HG03045 (cell line): ENCODE data around the gene NIBAN1.
A peak's percentile ranks its signal among the peaks of the same experiment; 100 is the strongest.

Experiments used
- ATAC-seq: cut with Tn5 transposase; IDR thresholded peaks from one replicate; pipeline ENCODE4 v1.9.1; 2021; ENCODE audit warnings: mild to moderate bottlenecking, moderate library complexity; ENCODE audit not compliant: unreplicated experiment

The NIBAN1 gene

DNA sequence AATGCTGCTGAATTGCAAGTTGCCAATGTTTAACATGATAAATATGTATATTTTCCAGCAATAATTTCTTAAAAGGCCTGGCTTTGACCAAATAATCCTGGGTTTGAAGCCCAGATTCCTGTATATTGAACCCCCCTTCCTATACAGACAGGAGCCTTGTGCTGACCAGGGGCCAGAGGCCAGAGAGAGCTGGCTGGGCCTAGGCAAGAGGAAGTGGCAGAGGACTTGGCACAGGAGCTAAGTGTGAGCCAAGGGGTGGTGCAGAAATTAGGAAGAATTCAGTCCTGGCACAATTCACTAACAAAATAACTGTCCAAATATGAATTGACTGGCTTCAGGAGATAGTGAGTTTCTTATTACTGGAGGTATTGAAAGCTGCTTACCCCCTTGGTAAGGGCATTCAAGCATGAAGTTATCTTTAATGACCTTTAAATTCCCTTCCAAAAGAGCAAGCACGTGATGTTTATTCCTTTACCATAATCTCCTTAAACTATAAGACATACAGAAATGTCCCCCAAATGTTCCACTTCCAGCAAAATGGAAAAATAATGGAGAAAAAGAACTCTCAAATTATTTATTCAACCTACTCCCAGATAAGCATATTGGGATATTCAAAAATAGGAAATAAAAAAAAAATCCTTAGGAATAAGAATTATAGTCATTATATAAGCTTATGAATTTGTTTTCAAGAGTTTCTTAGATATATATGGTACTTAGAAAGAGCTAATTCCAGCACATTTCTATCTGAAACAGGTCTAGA lies 26.6 kb downstream of the NIBAN1 start:
- no peak for ATAC-seq

DNA sequence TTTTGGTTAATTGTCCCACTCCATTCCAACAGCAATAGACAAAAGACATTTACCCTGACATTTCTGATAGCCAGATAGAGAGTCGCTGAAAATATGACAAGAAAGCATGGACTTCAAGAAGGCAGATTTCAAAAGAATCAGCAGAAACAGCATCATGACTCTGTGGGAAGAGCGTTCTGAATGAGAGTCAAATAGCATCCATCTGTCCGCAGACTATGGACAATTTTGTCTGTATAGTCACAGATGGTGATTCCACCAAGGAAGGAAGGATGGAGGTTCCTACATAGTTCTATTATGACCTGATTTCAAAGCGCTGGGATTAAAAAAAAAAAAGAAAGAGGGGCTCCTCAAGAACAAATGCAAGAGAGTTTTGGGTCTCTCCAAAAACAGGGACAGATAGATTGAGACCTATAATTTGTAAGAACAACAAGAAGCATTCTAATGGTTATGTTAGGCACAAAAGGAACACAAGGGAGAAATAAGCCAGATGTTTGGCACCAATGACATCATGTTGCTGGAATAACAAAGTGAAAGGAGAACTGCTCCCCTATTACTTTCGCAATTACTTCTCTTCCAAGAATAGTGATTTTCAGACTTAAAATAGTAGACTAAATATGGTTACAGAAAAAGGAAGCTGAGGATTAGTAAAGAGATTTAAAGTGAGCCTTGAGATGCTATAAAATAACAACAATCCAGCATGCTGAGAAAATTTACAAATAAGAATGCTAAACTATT lies 28.5 kb downstream of the NIBAN1 start:
- ATAC-seq: peak; percentile 48

DNA sequence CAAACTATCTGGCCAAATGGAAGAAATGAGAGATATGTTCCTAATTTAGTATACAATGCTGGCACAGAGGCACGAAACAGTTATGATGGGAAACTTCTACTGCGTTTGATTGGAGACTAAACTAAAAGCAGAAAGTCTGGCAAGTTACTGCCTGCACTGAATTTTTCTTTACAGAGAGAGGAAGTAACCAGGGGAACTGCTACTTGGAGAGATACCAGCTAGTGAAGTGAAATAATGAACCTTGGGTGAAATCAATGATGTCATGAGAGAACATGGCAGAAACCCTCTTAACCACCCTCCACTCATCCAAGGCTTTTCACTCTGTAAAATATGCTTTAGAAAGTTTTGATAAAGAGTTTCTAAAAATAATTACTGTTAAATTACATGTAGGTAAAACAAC lies 29.3 kb downstream of the NIBAN1 start:
- ATAC-seq: no peak

DNA sequence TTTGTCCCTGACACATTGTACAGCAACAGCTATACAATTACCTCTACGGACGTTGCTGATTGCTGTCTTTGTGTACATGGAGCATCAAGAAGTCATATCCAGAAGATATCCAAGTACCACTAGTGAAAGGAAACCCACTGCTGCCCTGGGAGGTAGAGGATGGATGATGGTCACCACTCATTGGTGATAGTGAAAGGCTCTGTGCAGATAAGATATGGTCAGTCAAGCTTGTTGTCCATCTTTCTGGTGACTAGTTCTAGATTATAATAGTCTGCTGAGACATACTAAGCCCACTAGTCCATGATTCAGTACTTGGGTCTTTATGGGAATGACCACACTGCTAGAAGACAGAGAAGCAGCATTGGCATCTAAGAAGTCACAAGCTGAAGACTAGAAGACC lies 30.3 kb downstream of the NIBAN1 start:
- no peak for ATAC-seq

DNA sequence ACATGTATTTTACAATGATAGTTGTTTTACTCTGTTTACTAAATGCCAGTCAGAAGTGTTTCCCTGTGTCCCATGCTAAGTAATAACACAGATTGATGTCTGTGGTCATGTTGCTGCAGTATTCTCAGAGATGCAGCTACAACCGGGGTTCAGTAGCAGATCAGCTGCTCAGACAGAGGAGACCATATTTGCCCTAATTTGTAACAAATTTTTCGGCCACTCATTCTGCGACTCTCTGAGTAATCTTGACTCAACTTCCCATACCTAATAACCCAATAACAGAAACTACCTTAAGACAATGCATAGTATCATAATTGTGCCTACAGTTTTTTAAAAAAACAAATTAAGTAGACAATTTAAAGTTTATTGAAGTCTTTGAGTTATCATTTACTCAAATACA lies 32.6 kb downstream of the NIBAN1 start:
- ATAC-seq: peak; percentile 61

DNA sequence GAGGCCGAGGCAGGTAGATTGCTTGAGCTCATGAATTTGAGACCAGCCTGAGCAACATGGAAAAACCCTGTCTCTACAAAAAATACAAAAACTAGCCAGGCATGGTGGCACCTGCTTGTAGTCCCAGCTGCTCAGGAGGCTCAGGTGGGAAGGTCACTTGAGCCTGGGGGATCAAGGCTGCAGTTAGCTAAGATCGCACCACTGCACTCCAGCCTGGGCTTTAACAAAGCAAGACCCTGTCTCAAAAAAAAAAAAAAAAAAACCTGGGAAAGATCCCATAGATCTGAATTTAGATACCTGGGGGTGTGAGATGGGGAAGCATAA lies 32.9 kb downstream of the NIBAN1 start:
- ATAC-seq: no peak

DNA sequence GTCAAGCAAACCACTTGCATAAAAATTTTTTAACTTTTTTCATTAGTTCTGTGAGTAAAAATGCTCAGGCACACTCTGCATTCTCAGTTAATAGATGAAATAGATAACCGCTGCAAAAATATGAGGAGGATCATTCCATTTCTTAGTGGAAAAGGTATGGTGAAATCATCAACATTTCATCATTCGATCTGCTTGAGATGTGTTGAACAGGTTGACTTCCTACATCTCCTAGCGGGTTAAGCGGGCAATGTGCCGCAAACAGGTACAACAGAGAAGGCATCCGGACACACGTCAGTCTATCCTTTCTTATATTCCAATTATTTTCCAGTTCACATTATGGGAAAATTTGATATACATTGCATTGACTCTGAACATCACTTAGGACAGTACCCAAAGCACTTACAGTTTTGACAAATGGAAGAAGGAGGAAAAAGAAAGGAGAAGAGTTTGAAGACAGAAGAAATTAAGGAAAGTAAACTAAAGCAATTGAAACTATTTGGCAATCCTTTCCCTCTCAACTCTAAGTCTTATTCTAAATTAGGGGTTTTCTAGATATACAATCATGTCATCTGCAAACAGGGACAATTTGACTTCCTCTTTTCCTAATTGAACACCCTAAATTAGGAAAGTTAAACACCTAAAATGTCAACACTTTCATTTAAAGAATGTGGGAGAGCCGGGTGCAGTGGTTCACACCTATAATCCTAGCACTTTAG lies 33.5 kb downstream of the NIBAN1 start:
- ATAC-seq: no peak

DNA sequence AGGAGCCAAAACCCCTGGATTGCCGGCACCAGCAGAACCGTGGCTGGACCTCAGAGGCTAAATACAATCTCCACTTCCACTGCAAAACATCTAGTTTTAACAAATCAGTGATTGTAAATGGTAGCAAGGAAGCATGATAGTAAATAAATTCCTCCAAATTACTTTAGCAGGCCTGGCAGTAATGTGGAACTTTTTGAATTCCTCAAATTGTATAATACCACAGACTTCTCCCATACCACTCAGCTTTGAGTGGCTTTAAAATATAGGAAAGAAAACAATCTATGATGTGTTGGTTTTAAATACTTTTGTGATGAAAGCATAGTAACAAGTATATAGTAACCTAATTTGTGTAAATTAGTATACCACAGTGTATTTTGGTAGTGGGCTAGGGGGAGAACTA lies 34.1 kb downstream of the NIBAN1 start:
- ATAC-seq: no peak

DNA sequence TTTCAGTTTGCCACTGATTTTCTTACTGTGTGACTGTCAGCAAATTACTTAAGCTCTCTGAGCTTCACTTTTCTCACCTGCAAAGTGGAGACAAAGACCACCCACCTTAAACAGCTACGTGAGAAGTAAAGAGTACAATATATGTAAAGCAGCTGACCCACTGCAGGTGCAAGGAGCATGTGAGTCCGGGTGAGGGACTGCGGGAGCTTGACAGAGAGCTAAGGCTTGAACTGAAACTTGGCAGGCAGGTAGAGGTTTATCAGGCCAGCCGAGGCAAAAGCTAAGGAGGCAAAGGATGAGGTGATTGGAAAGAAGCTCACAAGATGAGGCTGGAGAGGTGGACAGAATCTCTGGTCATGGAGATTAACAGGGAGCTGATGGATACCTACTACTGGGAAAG lies 36.6 kb downstream of the NIBAN1 start:
- ATAC-seq: no peak

DNA sequence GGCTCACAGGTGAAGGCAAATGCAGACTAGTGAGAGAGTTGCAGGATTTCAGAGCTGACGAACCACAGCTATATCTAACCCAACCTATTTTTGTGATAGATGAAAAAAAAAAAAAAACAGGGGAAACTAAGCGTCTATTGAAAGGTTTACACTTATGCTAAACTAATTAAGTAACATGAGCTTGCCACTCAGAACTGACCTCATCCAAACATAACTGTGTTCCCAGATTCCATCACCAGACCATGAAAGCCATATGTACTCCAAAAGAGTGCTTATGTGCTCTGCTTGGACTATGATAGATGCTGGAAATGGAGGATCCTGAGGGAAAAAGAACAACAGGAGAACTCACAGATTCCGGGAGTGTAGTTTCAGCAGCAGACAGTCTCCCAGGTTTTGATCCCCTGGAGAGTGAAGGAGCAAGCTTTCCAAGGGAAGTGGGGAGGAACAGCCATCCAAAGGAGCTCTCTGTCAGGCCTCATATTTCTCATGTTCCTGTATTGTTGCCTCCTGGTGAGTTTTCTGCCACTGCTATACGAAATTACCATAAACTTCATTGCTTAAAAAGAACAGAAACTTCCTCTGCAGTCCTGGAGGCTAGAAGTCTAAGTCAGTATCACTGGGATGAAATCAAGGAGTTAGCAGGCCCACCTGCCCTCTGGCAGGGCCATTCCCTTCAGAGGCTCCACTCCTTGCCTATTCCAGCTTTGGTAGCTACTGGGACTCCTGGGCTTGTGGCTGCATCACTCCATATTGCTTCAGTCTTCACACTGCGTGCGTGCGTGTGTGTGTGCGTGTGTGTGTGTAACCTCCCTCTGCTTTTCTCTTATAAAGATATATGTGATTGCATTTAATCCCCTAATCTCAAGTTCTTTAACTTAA lies 38.1 kb downstream of the NIBAN1 start:
- no peak for ATAC-seq

DNA sequence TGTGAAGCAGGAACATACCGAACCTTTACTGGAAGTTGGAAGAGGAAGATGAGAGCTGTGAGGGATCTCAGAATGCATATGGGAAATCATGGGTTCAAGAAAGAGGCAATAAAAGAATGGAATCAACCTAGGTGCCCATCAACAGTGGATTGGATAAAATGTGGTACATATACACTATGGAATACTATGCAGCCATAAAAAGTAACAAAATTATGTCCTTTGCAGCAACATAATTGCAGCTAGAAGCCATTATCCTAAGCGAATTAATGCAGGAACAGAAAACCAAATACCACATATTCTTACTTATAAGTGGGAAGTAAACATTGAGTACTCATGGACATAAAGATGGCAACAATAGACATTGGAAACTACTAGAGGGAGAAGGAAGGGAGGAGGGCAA lies 40.4 kb downstream of the NIBAN1 start:
- no peak for ATAC-seq

DNA sequence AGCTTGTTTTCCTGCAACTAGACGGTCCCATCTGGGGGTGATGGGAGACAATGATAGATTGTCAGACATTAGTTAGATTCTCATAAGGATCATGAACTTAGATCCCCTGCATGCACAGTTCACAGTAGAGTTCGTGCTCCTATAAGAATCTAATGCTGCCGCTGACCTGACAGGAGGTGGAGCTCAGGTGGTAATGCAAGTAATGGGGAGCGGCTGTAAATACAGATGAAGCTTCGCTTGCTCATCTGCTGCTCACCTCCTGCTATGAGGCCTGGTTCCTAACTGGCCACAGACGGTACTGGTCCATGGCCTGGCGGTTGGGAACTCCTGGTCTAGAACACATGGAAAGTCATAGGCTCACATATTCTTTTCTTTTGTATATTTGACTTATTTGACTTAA lies 42.0 kb downstream of the NIBAN1 start:
- ATAC-seq: no peak

DNA sequence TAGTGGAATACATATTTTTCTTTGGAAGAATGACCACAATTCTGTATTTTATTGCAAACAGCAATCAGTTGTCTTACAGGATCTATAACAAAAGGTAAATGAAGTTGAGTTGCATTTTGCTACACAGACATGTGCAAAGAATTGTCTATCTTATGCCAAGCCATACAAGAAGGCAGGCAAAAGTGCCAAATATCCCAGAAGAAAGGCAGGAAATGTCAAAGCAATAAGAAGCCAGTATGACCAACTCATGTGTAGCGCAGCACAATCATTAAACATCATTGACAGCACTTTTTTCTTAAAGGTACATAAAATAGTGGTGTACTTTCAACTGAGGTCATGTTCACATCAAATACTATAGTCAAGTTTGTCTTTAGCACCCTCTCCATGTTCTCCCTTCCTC lies 42.7 kb downstream of the NIBAN1 start:
- no peak for ATAC-seq

DNA sequence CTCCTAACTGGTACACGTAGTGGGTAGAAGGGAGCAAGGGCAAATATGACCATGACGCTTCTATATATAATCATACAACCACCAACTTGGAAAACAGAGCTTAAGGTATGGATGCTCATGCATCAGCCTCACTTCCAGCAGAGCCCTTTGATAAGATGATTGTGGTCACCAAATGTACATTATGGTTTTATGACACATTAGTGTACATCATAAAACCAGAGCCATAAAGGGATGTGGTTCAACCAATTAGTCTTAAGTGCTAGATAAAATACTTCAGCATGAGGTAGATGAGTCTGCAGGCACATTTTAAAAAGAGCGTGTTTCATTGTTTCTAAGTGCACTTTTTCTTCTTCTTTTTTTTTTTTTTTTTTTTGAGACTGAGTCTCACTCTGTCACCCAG lies 43.7 kb downstream of the NIBAN1 start:
- ATAC-seq: no peak

DNA sequence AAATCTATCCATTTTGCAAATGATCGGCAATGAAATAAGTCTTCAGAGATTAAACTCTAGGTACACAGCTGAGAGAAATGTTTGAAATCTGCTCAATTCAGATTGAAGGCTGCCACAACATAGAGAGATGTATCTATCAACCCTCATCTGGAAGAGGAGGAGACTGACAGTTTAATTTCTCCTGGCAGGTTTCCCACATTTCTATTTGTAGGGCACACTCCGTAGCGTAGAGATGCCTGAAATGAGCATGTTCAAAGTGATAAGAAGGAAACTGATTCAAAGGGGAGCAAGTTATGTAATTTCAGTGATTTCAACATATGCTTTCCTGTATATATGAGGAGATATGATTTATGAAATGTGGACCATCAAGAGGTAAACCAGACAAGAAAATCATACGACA lies 44.1 kb downstream of the NIBAN1 start:
- ATAC-seq: no peak

DNA sequence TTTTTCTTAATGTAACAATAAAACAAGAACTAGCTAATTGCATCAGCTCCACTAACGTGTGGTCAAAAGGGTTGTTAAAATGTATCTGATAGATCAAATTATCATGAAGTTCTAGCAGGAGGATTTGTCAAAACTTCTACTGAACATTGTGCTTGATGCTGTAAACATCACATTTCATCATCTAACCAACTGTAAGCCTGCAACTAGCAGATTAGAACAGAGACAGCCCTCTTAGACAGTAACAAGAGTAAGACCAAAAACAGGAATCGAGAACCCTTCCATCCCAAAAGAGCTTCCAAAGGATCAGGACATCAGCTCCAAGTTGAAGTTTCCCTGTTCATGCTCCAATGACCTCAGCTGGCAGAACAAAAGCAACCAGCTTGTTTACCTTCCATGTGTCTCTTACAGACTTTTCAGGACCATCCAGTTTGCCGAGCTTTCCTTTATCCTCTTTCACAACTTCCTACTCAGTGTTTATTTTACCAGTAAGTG lies 44.6 kb downstream of the NIBAN1 start:
- no peak for ATAC-seq

DNA sequence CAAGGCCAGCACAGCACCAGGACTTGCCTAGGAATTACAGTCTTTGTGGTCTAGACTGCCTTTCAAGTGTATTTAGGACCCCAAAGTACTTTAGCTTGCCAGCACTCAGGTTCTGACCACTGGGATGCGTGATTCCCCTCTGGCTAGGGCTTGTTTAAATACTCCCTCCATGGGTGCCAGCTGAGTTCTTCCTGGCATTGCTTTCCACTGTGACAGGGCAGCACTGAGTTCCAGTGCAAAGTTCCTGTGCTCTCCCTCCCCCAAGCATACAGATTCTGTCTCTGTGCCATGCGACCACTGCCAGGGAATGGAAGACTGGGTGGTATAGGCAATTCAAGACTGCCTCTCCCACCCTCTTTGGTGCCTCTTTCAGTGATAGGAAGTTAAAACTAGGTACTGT lies 45.9 kb downstream of the NIBAN1 start:
- ATAC-seq: no peak
